Keratinocyte (primary cell): Measurements from ENCODE around the gene PPARA. TPM values are rescaled to one million over a fixed set of nuclear protein-coding genes. Genes with fewer than 3 reads are reported as not detected.
"Not testable (repeated sequence)": the region's sequence is repeated elsewhere in the genome, so short reads cannot be mapped to it uniquely, and the experiment has no call there.

Source experiments
- DNase-seq: peaks from one replicate; pipeline ENCODE4 v3.0.0-alpha.2; 2011; ENCODE audit warnings: low read depth, missing footprints, low spot score
- FAIRE-seq: peaks from 2 replicates; lab custom pipeline; 2011; peaks lifted over from hg19 to GRCh38; lab: Jason Lieb, UNC
- H2AFZ ChIP-seq: 2 replicates; pipeline ENCODE4 v1.6.0; 2012; ENCODE audit warnings: low read length, control low read depth, inconsistent platforms; ENCODE audit not compliant: control insufficient read depth
- H3K27ac ChIP-seq: 2 replicates; pipeline ENCODE4 v1.5.1; 2011; ENCODE audit warnings: low read length; ENCODE audit not compliant: control insufficient read depth, insufficient read depth
- H3K27me3 ChIP-seq: 3 replicates; pipeline ENCODE4 v1.6.0; 2011; ENCODE audit warnings: low read length; ENCODE audit not compliant: control insufficient read depth, insufficient read depth; ENCODE audit errors: extremely low read depth
- H3K36me3 ChIP-seq, 2 experiments: 2 replicates in 1 of 2; 3 replicates in 1 of 2; pipeline ENCODE4 v1.5.1; 2011; ENCODE audit warnings: low read length in 2 of 2, mild to moderate bottlenecking in 1 of 2; ENCODE audit not compliant: control insufficient read depth in 2 of 2, insufficient read depth in 2 of 2; ENCODE audit errors: extremely low read depth in 1 of 2
- H3K4me1 ChIP-seq: 3 replicates; pipeline ENCODE4 v1.5.1; 2011; ENCODE audit warnings: low read length; ENCODE audit not compliant: control insufficient read depth, insufficient read depth; ENCODE audit errors: extremely low read depth
- H3K4me2 ChIP-seq: 3 replicates; pipeline ENCODE4 v1.6.0; 2011; ENCODE audit warnings: low read depth, low read length; ENCODE audit not compliant: control insufficient read depth, insufficient read depth; ENCODE audit errors: extremely low read depth
- H3K4me3 ChIP-seq, 3 experiments: fragments of 200-600 bp in 1 of 3; sonication (generic) in 1 of 3; 2 replicates in 2 of 3; 3 replicates in 1 of 3; pipeline ENCODE4 v1.5.1; 2011 to 2016; ENCODE audit warnings: low read length in 3 of 3, mild to moderate bottlenecking in 3 of 3, control low read depth in 2 of 3, inconsistent platforms in 1 of 3, low read depth in 1 of 3, mixed read lengths in 1 of 3, mixed run types in 1 of 3, moderate library complexity in 1 of 3; ENCODE audit not compliant: control insufficient read depth in 2 of 3, insufficient read depth in 2 of 3; ENCODE audit errors: extremely low read depth in 1 of 3
- H3K79me2 ChIP-seq: 2 replicates; pipeline ENCODE4 v1.6.0; 2012; ENCODE audit warnings: low read length; ENCODE audit not compliant: control insufficient read depth, insufficient read depth
- H3K9ac ChIP-seq: 3 replicates; pipeline ENCODE4 v1.6.0; 2011; ENCODE audit warnings: low read length; ENCODE audit not compliant: control insufficient read depth, insufficient read depth; ENCODE audit errors: extremely low read depth
- H3K9me1 ChIP-seq: 3 replicates; pipeline ENCODE4 v1.6.0; 2011; ENCODE audit warnings: low read length; ENCODE audit not compliant: control insufficient read depth, insufficient read depth; ENCODE audit errors: extremely low read depth
- H3K9me3 ChIP-seq: 2 replicates; pipeline ENCODE4 v1.5.1; 2012; ENCODE audit warnings: low read depth, low read length; ENCODE audit not compliant: control insufficient read depth
- H4K20me1 ChIP-seq: 3 replicates; pipeline ENCODE4 v1.6.0; 2011; ENCODE audit warnings: low read length; ENCODE audit not compliant: control insufficient read depth, insufficient read depth; ENCODE audit errors: extremely low read depth
- CTCF ChIP-seq, 3 experiments: IDR thresholded peaks in 1 of 3; conservative IDR thresholded peaks in 1 of 3; optimal IDR thresholded peaks in 1 of 3; 2 replicates in 2 of 3; 3 replicates in 1 of 3; pipeline versions ENCODE3 to v1.5.1; 2011; ENCODE audit warnings: low read length in 3 of 3, mild to moderate bottlenecking in 3 of 3, moderate library complexity in 2 of 3, control low read depth in 1 of 3, inconsistent platforms in 1 of 3; ENCODE audit not compliant: insufficient read depth in 2 of 3; ENCODE audit errors: extremely low read depth in 1 of 3
- EZH2 ChIP-seq: IDR thresholded peaks from one replicate; pipeline ENCODE4 v1.6.1; 2012; ENCODE audit warnings: inconsistent platforms, mild to moderate bottlenecking, low read length, moderate library complexity
- dilution Hi-C: fragments of 300-500 bp; cut with MboI; formaldehyde crosslinking; loops from one replicate; pipeline ENCODE4 v1.7.0; 2020; ENCODE audit warnings: low sequenced_read_pairs; ENCODE audit not compliant: extremely low pct_ligation_motif_present
- polyA plus RNA-seq, 5 experiments: library from polyadenylated mRNA; depleted of rRNA in 3 of 5; stranded (reverse) in 3 of 5; stranded (forward) in 1 of 5; unstranded in 1 of 5; fragments of >200 nt; gene quantifications; 1 replicate in 1 of 5; 2 replicates in 3 of 5; 3 replicates in 1 of 5; pipeline versions ENCODE4 v1.2.1 to v1.2.3, GENCODE V29; 2011 to 2012; ENCODE audit warnings: missing spikeins in 2 of 5, low read depth in 1 of 5, low replicate concordance in 1 of 5

Gene PPARA
- polyA plus RNA-seq, 1 donor (not counting 4 experiments of a cell fraction or from before 2014, with no cell fraction given): 4.9 TPM

GRCh38 chr22:46196278-46196677, 46.0 kb downstream of the PPARA start:
- DNase-seq (no peak), FAIRE-seq (no peak)
- Histone ChIP-seq H3K27ac (no peak overlapping the region), H3K4me1 (no peaks in the 10 kb centered on the region), H3K9me1 (no peaks in the 10 kb centered on the region), H3K9me3 (no peaks in the 10 kb centered on the region), H3K4me2 (no peak overlapping the region), H3K9ac (no peak overlapping the region), H4K20me1 (no peaks in the 10 kb centered on the region), H3K36me3 (no peaks in the 10 kb centered on the region), H3K27me3 (no peaks in the 10 kb centered on the region), H3K4me3 (no peak overlapping the region), H2AFZ (no peak overlapping the region), H3K79me2 (no peaks in the 10 kb centered on the region)
- no peak for TF ChIP-seq EZH2
- dilution Hi-C loops: no loop called here

- Histone ChIP-seq H3K4me3 (no peak overlapping the region), H3K9me3 (no peaks in the 10 kb centered on the region), H3K4me1 (no peaks in the 10 kb centered on the region), H3K27ac (no peak overlapping the region), H3K79me2 (no peaks in the 10 kb centered on the region), H3K36me3 (peaks cover 0 to under 1% of the 10 kb centered on the region in 2 experiments), H4K20me1 (no peaks in the 10 kb centered on the region), H3K9ac (no peak overlapping the region), H3K4me2 (no peak overlapping the region), H3K27me3 (no peaks in the 10 kb centered on the region), H3K9me1 (no peaks in the 10 kb centered on the region), H2AFZ (no peak overlapping the region)
- DNase-seq (no peak), FAIRE-seq (no peak)
- no peak for TF ChIP-seq EZH2
- TF ChIP-seq CTCF (optimal IDR thresholded peaks at IDR 0.05 in 1 of 3, IDR thresholded peaks at IDR 0.05 in 1 of 3, conservative IDR thresholded peaks at IDR 0.05 in 1 of 3; ENCODE audit: extremely low read depth in 1 of 3, insufficient read depth in 2 of 3, low read length in 3 of 3): no peak
- dilution Hi-C loops: no loop called here
Observed at GRCh38 chr22:46198274-46198673, 47.9 kb downstream of the PPARA start.

GRCh38 chr22:46198806-46199205, 48.5 kb downstream of the PPARA start:
- H3K36me3 ChIP-seq, H3K9me1 ChIP-seq, H3K9ac ChIP-seq, H2AFZ ChIP-seq, H3K4me2 ChIP-seq, H3K9me3 ChIP-seq, FAIRE-seq, H3K4me3 ChIP-seq, H3K79me2 ChIP-seq, dilution Hi-C loops, H4K20me1 ChIP-seq, H3K4me1 ChIP-seq, H3K27me3 ChIP-seq, DNase-seq, H3K27ac ChIP-seq: not testable (repeated sequence)
